ENCODE results near the gene EGR2. TPM values are rescaled to one million over a fixed set of nuclear protein-coding genes. Genes with fewer than 3 reads are reported as not detected.
A peak's percentile ranks its signal among the peaks of the same experiment; 100 is the strongest.

The EGR2 gene
- total and polyA plus RNA-seq, 10 of the 15 experiments (the other 5 are each of a cell fraction or from before 2014, with no cell fraction given) = 8.3 to 56.5 (median 16.2) TPM

DNA sequence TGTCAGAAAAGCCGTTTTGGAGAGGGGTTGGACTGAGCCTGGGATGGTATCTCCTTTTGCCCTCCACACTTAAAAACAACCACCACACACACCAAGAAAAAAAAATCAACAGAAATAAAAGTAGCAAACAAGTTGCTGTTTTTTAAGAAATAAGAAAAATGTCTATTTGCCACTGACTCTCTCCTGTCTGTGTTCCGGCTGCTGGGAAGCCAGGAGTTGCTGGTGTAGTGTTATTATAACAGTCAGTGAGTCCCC, 163 bp downstream of the EGR2 start (continued):
- TF ChIP-seq, protein P1, sequence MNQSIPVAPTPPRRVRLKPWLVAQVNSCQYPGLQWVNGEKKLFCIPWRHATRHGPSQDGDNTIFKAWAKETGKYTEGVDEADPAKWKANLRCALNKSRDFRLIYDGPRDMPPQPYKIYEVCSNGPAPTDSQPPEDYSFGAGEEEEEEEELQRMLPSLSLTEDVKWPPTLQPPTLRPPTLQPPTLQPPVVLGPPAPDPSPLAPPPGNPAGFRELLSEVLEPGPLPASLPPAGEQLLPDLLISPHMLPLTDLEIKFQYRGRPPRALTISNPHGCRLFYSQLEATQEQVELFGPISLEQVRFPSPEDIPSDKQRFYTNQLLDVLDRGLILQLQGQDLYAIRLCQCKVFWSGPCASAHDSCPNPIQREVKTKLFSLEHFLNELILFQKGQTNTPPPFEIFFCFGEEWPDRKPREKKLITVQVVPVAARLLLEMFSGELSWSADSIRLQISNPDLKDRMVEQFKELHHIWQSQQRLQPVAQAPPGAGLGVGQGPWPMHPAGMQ (IDR thresholded peaks at IDR 0.05; ENCODE audit: borderline replicate concordance) = no peak
- no peak for TF ChIP-seq RBBP5 (conservative IDR thresholded peaks at IDR 0.05)
- peak; percentile 94 for TF ChIP-seq SMAD1 (IDR thresholded peaks at IDR 0.05; ENCODE audit: low read depth, partially characterized antibody)
- TF ChIP-seq SMC3 (IDR thresholded peaks at IDR 0.05; ENCODE audit: borderline replicate concordance, low read length) = 0 out of 2 replicates have a peak, but pooled peaks have one; percentile 9
- no peak for TF ChIP-seq ZNF217 (IDR thresholded peaks at IDR 0.05)
- no peak; a peak in 1 of 4 replicates for TF ChIP-seq IKZF2 (IDR thresholded peaks at IDR 0.05)
- 0 out of 2 replicates have a peak, but pooled peaks have one; percentile 79 for TF ChIP-seq SIN3A (IDR thresholded peaks at IDR 0.05; ENCODE audit: low read depth, low read length)
- TF ChIP-seq, protein P2, sequence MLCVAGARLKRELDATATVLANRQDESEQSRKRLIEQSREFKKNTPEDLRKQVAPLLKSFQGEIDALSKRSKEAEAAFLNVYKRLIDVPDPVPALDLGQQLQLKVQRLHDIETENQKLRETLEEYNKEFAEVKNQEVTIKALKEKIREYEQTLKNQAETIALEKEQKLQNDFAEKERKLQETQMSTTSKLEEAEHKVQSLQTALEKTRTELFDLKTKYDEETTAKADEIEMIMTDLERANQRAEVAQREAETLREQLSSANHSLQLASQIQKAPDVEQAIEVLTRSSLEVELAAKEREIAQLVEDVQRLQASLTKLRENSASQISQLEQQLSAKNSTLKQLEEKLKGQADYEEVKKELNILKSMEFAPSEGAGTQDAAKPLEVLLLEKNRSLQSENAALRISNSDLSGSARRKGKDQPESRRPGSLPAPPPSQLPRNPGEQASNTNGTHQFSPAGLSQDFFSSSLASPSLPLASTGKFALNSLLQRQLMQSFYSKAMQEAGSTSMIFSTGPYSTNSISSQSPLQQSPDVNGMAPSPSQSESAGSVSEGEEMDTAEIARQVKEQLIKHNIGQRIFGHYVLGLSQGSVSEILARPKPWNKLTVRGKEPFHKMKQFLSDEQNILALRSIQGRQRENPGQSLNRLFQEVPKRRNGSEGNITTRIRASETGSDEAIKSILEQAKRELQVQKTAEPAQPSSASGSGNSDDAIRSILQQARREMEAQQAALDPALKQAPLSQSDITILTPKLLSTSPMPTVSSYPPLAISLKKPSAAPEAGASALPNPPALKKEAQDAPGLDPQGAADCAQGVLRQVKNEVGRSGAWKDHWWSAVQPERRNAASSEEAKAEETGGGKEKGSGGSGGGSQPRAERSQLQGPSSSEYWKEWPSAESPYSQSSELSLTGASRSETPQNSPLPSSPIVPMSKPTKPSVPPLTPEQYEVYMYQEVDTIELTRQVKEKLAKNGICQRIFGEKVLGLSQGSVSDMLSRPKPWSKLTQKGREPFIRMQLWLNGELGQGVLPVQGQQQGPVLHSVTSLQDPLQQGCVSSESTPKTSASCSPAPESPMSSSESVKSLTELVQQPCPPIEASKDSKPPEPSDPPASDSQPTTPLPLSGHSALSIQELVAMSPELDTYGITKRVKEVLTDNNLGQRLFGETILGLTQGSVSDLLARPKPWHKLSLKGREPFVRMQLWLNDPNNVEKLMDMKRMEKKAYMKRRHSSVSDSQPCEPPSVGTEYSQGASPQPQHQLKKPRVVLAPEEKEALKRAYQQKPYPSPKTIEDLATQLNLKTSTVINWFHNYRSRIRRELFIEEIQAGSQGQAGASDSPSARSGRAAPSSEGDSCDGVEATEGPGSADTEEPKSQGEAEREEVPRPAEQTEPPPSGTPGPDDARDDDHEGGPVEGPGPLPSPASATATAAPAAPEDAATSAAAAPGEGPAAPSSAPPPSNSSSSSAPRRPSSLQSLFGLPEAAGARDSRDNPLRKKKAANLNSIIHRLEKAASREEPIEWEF (IDR thresholded peaks at IDR 0.05; ENCODE audit: insufficient replicate concordance, low read depth, low read length) = peak; percentile 48
- TF ChIP-seq, protein P3, sequence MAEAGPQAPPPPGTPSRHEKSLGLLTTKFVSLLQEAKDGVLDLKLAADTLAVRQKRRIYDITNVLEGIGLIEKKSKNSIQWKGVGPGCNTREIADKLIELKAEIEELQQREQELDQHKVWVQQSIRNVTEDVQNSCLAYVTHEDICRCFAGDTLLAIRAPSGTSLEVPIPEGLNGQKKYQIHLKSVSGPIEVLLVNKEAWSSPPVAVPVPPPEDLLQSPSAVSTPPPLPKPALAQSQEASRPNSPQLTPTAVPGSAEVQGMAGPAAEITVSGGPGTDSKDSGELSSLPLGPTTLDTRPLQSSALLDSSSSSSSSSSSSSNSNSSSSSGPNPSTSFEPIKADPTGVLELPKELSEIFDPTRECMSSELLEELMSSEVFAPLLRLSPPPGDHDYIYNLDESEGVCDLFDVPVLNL (IDR thresholded peaks at IDR 0.05; ENCODE audit: low read depth, low read length) = no peak
- TF ChIP-seq TCF3 (IDR thresholded peaks at IDR 0.05; ENCODE audit: borderline replicate concordance, insufficient read depth, low read depth, low read length) = 0 out of 2 replicates have a peak, but pooled peaks have one; percentile 11
- 0 out of 2 replicates have a peak, but pooled peaks have one; percentile 13 for TF ChIP-seq EED (IDR thresholded peaks at IDR 0.05; ENCODE audit: low read depth)
- TF ChIP-seq MXI1 (IDR thresholded peaks at IDR 0.05; ENCODE audit: low read depth, low read length) = no peak
- TF ChIP-seq, protein P4, sequence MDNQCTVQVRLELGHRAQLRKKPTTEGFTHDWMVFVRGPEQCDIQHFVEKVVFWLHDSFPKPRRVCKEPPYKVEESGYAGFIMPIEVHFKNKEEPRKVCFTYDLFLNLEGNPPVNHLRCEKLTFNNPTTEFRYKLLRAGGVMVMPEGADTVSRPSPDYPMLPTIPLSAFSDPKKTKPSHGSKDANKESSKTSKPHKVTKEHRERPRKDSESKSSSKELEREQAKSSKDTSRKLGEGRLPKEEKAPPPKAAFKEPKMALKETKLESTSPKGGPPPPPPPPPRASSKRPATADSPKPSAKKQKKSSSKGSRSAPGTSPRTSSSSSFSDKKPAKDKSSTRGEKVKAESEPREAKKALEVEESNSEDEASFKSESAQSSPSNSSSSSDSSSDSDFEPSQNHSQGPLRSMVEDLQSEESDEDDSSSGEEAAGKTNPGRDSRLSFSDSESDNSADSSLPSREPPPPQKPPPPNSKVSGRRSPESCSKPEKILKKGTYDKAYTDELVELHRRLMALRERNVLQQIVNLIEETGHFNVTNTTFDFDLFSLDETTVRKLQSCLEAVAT (IDR thresholded peaks at IDR 0.05) = peak; percentile 98
- TF ChIP-seq TARDBP (IDR thresholded peaks at IDR 0.05; ENCODE audit: borderline replicate concordance) = no peak
- TF ChIP-seq POLR2AphosphoS5 (IDR thresholded peaks at IDR 0.05; ENCODE audit: low read length) = peak; percentile 83; the same call in 1 of the 2 replicates
- TF ChIP-seq SMAD5 (IDR thresholded peaks at IDR 0.05; ENCODE audit: low read depth) = no peak; the same call in 1 of the 2 replicates
- TF ChIP-seq ATF7 (IDR thresholded peaks at IDR 0.05; ENCODE audit: low read depth) = 0 out of 2 replicates have a peak, but pooled peaks have one; percentile 39
- TF ChIP-seq RUNX3 (IDR thresholded peaks at IDR 0.05; ENCODE audit: low read length) = no peak
- TF ChIP-seq, protein P5, sequence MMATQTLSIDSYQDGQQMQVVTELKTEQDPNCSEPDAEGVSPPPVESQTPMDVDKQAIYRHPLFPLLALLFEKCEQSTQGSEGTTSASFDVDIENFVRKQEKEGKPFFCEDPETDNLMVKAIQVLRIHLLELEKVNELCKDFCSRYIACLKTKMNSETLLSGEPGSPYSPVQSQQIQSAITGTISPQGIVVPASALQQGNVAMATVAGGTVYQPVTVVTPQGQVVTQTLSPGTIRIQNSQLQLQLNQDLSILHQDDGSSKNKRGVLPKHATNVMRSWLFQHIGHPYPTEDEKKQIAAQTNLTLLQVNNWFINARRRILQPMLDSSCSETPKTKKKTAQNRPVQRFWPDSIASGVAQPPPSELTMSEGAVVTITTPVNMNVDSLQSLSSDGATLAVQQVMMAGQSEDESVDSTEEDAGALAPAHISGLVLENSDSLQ (IDR thresholded peaks at IDR 0.05) = no peak
- no peak for TF ChIP-seq ASH2L (IDR thresholded peaks at IDR 0.05; ENCODE audit: borderline replicate concordance, low read depth)

Data from GM12878 (cell line).